Myocyte (in vitro differentiated cells): ENCODE results near the gene EEF1A2. TPM values are rescaled to one million over a fixed set of nuclear protein-coding genes. Genes with fewer than 3 reads are reported as not detected.

Experiments
- DNase-seq: peaks from one replicate; pipeline ENCODE4 v3.0.0-alpha.2; 2012; ENCODE audit warnings: low read depth
- total RNA-seq: library from RNA; depleted of rRNA; stranded (reverse); fragments of >200 nt; gene quantifications from 2 replicates; pipeline ENCODE4 v1.2.3, GENCODE V29; 2014

Gene EEF1A2
- total RNA-seq, 1 donor from 2014 or later: 456 TPM

GRCh38 chr20:63521602-63522001 lies 22.7 kb upstream of the EEF1A2 start:
- DNase-seq: no peak

GRCh38 chr20:63520934-63521601 lies 22.2 kb upstream of the EEF1A2 start:
- DNase-seq: peak; percentile 81

- peak; percentile 83 for DNase-seq
These were observed 21.6 kb upstream of the EEF1A2 start, which contains the start of gene PPDPF for GRCh38 chr20:63520504-63520933. TSS of gene PPDPF (plus strand) at chr20:63520765. CDS start at chr20:63521309, 544 bp downstream.

- DNase-seq: peak; percentile 62
These were observed 21.0 kb upstream of the EEF1A2 start for GRCh38 chr20:63519668-63520503.

GRCh38 chr20:63518946-63519667 lies 20.2 kb upstream of the EEF1A2 start:
- no peak for DNase-seq

GRCh38 chr20:63518351-63518861 lies 19.5 kb upstream of the EEF1A2 start:
- no peak for DNase-seq

GRCh38 chr20:63517376-63518309 lies 18.8 kb upstream of the EEF1A2 start:
- peak; percentile 58 for DNase-seq

GRCh38 chr20:63514520-63514919 lies 15.6 kb upstream of the EEF1A2 start:
- peak; percentile 30 for DNase-seq

GRCh38 chr20:63513207-63513606 lies 14.3 kb upstream of the EEF1A2 start:
- no peak for DNase-seq

GRCh38 chr20:63509088-63509564 lies 10.2 kb upstream of the EEF1A2 start:
- DNase-seq: peak; percentile 45

GRCh38 chr20:63508072-63508768 lies 9.3 kb upstream of the EEF1A2 start:
- DNase-seq: no peak

GRCh38 chr20:63507083-63507743 lies 8.3 kb upstream of the EEF1A2 start:
- DNase-seq: no peak

GRCh38 chr20:63505723-63506122 lies 6.8 kb upstream of the EEF1A2 start:
- no peak for DNase-seq

- DNase-seq: no peak
These were observed 6.4 kb upstream of the EEF1A2 start for GRCh38 chr20:63505281-63505680.

- DNase-seq: no peak
These were observed 5.8 kb upstream of the EEF1A2 start for GRCh38 chr20:63504642-63505041.

- DNase-seq: no peak
These were observed 4.6 kb upstream of the EEF1A2 start for GRCh38 chr20:63503524-63503923.

GRCh38 chr20:63502671-63503172 lies 3.8 kb upstream of the EEF1A2 start:
- no peak for DNase-seq

GRCh38 chr20:63501818-63502670 lies 3.2 kb upstream of the EEF1A2 start:
- DNase-seq: peak; percentile 96
